GM19193 (cell line): ENCODE data around the gene SPRED2.

Source experiments
- POLR2A ChIP-seq: IDR thresholded peaks from 4 replicates; pipeline ENCODE4 v1.6.1; 2011; ENCODE audit not compliant: insufficient read depth, insufficient read length; ENCODE audit errors: extremely low read depth

SPRED2 gene

DNA sequence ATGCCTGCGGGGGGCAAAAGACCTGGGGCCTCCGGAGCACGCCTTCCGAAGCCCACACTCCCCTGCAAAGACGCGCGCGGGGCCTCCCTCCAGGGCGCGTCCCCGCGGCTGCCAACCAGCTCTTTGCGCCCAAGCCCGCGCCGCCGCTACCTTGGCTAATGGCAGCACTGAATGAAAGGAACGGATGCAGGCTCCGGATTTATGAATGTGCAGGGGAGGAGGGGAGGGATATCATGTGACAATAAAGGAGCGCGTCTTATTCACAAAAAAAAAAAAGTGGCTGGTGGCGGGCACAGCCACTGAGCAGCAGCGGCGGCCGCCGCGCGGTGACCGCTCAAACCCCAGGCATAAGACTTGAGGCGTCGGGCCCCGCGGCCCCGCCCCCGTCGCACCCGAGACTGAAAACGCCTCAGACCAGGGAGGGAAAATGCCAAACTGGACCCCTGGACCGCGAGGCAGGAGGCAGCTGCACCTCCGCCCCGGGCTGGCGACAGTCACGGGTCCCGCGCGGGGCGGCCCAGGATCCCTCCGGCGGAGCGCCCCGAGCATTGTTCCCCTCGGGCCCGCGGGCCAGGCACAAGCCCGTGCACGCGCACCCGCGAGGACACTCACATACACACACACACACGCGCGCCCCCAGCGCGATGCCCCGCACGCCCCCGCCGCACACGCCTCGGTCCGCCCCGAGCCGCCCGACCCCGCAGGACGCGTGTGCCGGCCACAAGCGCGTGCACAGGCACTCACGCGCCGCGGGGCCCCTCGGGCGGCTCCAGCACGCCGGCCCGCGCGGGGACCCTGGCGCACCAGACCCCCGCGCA is 1.6 kb downstream of the SPRED2 start:
- TF ChIP-seq POLR2A, result no peak

DNA sequence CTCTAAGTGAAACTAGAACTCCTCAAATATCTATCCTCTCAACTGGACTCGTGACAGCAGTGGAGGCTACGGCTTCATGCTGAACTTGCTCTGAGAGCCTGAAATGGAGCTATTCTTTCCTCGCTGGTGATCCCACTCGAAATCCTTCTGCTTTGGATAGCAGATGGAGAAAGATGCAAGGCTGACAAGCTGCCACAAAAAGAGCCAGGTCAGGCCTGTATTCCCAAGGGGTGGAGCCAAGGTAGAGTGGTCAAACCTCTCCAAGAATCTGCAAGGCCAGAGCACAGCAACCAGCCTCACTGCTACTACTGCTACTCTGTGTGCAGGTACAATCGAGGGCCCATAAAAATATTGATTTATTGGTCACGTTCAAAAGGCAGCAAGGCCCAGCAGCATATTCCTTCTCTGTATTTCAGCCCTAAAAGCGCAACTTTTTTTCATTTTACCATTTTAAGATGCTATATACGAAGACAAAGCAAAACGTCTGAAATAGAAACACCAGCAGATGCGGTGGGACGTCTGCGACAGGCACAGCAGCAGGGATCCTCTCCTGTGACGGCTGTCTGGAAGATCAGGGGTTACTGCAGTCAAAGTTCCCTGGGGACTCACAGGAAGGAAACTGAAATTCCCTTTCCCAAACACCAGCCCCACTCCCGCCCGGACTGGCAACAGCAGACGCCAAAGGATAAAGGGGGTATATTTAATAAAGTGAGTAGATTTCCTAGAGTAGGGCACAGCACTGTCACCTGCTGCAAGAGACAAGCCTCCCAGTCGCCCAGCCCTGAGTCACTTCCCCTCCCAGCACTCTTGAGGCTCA is 2.4 kb downstream of the SPRED2 start:
- no peak for TF ChIP-seq POLR2A

DNA sequence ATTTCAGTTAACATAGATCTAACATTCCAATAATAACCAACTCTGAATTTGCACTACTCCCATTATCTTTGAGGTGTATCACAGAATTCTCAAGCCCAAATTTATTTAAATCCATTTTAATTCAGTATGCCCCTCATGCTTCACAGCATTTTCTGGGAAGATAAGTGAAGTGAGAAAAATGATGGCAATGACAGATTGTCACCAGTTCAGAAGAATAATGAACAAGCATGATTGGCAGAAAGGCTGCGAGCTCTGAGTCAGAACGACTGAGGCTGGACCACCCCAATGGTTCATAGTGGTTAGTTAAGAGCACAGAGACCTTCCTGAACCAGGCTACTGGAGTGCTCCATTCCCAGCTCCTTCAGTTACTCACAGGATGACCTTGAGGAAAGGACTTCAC is 4.9 kb downstream of the SPRED2 start:
- TF ChIP-seq POLR2A, result no peak

DNA sequence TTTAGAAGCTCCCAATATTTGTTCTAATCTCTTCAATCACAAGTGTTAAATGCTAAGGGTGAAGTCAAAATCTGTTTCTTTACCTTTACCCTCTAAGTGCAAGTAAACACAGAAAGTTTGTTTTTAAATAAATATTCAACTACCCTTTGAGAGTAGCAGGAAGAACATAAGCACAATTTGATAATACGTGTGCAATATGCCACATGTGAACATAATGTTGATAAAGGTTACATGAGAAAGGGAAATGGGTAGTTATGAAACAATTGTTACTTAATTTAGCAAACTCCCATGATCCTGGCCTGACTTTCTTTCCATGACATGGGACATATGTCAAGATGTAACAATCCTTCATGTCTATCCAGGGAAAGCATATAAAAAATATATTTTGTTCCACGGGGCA is 7.1 kb downstream of the SPRED2 start:
- TF ChIP-seq POLR2A, result no peak

DNA sequence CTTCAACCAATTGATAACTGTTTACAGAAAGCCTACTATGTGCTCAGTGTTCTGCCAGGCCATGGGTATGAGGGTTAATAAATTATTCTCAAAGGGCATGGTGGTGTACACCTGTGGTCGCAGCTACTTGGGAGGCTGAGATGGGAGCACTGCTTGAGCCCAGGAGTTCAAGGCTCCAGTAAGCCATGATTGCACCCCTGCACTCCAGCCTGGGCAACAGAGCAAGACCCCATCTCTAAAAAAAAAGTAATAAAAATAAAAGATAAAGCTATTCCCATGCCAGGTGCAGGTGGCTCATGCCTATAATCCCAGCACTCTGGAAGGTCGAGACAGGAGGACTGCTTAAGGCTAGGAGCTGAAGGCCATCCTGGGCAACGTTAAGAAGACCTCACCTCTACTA is 8.0 kb downstream of the SPRED2 start:
- TF ChIP-seq POLR2A, result no peak

DNA sequence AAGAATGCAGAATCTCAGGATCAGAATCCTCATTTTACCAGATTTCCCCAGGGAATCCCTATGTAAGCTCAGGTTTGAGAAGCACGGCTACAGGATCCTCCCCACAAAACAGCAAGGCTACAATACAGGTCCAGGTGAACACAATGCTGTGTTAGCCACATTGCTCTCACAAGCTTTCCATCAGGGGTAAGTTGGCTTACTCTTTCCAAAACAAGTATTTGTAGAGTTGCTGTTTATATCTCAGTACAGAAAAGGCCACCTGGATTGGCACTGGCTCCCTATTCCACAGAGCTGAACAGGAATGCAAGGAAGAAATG is 11.0 kb downstream of the SPRED2 start:
- TF ChIP-seq POLR2A, result no peak

DNA sequence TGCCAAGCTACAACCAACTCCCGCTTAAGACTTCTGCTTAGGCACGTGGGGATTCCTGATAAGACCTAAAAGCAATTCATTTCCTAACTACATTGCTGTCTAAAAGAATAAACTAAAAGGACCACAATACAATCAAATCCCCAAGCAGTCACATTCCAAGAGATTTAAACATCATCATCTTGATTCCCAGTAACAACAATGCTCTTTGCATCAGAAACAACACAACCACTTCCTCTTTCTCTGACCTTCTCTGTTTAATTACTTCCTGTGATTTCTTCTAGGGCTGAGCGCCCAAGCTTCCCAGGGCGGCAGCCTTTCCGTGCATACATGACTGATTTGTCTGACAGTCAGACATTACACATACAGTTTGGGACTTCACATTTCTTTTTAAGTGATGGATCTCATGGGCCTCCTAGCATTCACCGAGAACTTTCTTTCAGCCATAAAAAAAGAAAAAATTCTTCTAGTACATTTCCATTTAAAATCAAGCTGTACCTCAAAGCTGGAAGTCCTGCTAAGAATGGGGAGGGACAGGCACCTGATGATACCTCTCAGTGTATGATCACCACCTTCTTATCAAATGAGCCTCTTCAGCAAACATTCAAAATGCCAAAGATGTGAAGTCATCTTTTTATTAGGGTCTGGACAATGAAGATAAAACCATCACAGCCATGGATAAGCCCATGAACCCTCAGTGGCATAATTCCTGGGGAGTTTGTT is 11.5 kb downstream of the SPRED2 start:
- TF ChIP-seq POLR2A, result no peak

DNA sequence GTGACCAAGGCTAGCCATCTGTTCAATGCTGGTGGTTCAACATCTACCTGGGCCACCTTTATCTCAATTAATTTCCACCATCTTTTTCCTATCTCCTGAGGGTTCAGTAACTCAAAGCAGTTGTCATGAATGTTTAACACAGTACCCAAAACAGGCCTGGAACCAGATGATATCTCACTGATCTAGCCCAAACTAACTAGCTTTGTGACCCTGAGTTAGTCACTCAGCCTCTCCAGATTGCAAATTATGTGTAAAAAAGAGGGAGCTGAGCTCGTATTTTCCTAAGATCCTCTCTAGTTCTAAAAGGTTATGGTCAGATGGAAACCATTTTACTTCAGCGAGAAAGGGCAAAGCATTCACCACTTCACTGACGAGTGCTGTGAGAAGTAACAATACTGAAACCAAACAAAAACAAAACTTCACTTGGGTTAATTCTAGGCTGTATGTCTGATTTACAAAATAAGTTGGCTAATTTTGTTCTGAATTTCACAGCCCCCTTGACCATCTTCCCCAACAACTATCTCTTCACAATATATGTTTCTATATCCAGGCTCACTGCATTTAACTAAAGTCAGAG is 14.8 kb downstream of the SPRED2 start:
- no peak for TF ChIP-seq POLR2A

DNA sequence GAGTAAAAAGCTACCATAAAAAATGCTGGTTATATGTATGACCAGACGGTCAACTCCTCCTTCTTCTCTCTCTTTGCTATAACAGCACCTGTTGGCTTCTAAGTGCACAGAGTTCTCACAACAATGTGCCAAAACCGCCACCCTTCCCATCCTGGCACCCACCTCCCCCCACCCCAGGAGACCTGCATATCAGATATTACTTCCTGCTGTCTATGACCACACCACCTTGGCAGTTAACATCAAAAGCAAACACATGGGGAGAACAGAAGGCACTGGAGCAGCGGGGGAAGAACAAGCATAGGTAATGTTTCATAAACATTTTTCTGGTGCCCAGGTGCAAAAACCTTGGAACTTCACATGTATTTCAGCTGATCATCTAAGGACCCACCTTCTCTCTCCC is 15.5 kb downstream of the SPRED2 start:
- TF ChIP-seq POLR2A, result no peak

DNA sequence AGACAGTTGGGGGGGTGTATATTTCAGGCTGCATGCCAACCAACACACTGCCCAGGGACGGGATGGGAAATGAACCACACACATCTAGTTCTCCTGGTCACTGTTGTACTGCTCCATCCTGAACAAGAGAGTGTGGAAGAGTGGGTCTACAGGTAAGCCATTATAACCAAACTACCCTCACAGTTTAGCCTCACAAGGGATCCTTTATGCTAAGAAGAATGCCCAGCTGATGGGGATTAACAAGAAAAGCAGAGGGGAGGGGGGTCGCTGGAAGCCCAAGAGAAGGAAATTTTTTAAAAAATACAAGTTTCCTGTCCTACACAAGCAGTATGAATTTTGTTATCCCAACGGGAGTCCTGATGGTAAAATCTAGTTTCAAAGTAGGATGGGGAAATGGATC is 16.1 kb downstream of the SPRED2 start:
- no peak for TF ChIP-seq POLR2A

DNA sequence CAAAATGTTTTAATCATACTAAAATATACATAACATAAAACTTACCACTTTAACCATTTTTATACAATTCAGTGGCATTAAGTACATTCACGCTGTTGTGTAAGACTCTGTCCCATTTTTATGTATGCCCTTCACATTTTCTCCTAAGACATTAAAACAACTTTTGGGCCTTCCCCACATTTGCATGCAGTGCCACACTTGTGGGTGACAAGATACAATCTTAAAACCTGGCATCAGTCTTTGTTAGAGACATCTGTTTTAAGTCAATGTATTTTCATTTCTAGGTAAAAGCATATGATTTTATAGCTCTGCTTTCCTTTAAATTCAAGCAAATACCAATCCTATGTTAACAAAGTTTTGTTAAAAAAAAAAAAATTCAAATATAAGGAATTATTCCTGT is 17.3 kb downstream of the SPRED2 start:
- no peak for TF ChIP-seq POLR2A

DNA sequence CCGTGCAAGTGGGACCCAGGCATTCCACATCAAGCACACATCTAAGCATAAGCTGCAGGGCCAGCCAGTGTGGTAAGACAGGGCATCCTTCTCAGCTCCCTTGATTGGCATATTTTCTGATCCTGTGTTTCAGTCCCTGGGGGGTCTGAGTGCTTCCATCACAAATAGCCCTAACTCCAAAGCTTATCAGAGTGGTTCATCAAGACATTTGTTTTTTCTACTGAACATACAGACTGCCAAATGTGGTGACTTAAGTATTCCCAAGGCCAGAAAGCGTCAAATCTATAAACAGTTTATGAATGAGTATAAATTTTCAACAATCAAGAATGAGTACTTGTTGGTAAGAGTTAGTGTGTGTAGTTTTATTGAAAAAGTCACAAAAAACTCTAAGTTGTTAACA is 18.8 kb downstream of the SPRED2 start:
- TF ChIP-seq POLR2A, result no peak

DNA sequence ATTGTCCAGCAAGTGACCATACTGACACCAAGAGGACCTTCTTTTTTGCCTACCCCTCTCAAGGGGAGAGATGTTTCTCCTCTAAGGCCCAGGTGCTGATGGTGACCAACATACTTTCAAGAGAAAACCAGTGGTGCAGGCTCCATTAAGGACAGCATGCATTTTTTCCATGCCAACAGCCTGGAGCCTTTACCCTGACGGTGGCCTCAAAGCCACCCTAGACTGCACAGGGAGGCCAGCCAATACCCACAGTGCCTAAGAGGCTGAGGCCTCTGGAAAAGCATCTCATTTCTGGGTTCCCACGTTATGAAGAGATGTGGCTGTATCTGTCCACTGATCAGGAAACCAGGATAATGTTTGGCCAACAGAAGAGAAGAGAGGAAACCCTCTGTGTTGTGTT is 19.3 kb downstream of the SPRED2 start:
- no peak for TF ChIP-seq POLR2A

DNA sequence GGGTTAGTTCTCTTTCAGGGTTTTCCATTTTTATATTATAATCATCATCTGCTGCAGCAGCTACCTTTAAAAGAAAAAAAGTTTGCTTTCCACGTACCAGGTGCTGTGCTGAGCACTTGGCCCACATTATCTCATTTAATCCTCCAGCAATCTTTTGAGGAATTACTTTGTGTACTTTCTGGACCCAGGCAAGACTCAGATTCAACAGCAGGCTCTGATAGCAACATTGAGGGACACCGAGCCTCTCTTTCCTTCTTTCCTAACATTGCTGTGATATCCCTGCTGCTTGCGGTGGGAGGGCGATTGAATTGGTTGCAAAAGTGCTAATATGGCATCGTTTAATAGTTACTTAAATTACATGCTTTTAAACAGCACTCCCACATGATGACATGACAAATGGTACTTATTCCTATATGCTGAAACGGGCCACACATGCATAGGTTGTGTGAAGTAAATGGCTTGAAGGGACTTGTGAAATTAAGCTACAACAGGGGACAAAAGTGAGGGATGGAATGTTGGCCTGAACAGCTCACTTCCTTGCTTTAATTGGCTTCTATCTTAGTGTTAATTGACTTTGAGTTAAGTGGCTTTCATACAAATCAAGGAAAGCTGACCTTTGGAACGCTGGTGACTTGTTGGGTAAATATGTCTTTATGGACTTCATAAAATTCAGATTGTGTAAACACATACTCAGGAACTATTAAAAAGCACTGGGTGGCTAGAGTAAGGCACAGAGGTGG is 21.2 kb downstream of the SPRED2 start:
- TF ChIP-seq POLR2A, result no peak

DNA sequence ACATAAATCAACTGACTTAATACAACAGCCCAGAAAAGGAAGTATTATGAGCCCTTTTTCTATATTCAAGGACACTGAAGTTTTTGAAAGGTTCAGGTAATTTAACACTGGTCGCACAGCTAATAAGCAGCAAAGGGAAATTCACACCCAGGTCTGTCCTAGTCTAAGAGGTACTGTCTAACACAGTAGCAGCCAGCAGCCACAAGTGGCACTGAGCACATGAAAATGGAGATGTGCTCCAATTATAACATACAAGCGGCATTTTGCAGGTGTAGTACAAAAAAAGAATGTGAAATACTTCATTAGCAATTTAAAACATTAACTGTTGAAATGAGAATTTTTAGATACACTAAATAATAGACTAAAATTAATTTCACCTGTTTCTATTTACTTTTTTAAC is 23.4 kb downstream of the SPRED2 start:
- TF ChIP-seq POLR2A, result no peak
